NCI-H2227 treated with DMSO at 0.1 percent for 48 hours (cell line): Measurements from ENCODE around the gene OVOL2.
"Not testable (repeated sequence)": the region's sequence is repeated elsewhere in the genome, so short reads cannot be mapped to it uniquely, and the experiment has no call there.

Experiments
- DNase-seq: peaks from one replicate; lab custom pipeline; 2025; lab: John Stamatoyannopoulos, UW

The OVOL2 gene

DNA sequence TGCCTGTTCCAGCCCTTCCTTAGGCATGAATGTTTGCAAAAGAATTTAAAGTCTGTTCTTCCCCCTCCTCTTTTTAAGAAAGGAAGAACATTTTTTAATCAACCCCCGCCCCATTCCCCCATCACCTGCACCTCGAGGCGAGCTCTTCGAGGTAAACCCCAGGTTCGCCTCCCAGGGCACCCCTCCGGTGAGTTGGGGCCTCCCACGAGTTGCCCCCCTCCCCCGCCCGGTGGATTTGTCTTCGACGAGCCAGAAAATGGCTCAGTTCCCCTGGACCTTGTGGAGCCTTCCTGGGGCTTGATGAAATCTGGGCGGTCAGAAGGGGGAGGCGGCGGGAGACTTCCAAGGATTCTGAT, 256 bp upstream of the OVOL2 start:
- DNase-seq = no peak

DNA sequence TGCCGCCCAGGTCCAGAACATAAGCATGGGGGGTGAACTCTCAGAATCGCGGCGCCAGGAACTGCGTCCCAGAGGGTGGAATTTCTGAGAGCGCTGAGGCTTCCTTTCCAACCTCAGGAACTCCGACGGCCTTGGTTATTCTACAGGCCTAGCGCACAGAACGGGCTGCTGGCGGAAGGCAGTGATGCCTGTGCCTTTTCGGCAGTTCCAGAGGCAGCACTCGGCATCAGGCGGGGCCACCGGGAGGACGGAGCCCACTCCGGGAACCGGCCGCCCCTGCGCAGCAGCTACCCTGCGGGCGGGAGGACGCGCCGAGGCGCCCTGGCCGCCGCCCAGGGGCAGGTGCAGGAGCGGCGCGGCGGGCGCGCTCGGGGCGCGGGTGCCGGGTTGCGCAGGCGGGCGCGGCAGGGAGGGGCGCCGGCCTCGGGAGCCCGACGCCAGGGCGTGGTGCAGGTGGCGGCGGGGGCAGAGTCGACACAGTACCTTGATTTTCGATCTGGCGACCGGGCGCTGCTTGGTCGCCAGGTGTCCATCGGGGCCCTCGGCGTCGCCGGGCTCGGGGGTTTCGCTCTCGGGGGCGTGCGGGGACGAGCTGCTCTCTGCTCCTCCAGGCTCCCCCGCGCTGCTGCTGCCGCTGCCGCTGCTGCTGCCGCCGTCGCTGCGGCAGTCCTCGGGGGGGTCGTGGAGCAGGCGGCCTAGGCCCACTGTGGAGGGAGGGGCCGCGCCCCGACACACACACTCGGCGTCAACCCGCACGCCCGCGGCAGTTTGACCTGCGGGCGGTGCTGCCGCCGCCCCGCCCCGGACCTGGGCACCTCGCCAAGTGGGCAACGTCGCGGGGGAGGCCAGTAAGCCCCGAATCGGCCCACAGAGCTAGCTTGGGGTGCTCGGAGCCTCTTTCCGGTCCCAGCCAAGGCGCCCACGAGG, 1.3 kb downstream of the OVOL2 start:
- DNase-seq = no peak

DNA sequence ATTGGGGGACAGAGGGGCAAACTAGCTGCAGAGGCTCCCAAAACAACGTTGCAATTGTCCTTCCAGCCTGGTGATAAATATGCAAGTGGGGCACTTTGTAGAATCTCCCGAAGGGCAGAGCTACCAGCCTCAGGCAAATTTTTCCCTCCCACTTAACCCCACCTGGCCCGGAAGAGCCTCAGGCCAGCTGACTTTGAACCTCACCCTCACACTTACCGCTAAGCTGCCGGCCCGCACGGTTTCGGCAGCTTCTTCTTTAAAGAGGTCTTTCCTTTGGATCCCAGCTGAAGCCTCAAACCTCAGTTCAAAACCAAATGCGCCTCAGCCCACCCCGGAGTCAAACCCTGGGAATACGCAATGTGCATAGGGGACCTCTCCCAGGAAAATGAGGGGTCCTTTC, 2.5 kb downstream of the OVOL2 start:
- DNase-seq = no peak

DNA sequence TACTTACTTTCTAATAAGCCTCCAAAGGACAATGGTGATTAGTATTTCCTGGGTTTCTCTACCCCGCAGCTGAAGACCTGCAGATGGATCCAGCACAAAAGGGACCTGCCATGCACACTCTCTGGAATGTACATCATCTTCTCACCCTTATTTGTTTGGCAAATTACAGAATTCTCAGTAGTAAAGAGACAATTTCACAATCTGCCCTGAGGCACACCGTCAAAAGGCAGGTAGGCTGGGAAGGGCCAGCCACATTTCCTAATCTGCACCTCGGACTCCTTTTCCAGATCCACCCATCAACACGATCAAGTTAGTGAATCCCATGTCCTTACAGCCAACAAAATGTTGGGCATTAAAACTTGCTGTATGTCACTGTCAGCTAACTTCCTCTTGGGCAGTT, 4.9 kb downstream of the OVOL2 start:
- no peak for DNase-seq

DNA sequence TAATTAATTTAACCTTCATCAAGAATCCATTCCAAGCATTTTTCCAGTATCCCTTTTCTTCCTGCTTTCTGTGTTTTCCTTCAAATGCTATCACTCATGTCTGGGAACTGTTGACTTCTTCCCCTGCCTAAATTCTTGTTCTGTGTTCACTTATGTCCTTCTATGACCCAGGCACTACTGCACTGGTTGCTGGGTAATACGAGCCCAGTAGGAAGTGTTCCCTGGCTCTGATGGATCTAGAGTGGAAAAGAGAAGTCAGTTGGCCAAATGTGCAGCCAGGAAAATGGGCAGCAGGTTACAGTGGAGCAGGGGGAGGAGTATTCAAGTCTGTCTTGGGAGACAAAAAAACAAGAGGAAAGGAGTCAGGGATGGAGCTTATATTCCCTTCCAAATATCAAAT, 7.1 kb downstream of the OVOL2 start:
- no peak for DNase-seq

DNA sequence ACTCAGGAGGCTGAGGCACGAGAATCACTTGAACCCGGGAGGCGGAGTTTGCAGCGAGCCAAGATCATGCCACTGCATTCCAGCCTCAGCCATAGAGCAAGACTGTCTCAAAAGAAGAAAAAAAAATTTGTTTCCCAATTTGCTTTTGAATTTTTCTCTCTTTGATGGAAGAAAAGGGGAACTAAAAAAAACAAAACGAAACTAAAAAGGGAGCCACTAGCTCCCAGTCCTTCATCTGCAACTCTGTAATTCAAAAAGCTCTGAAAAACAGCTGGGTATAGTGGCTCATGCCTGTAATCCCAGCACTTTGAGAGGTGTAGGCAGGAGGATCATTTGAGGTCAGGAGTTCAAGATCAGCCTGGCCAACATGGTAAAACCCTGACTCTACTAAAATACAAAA, 9.5 kb downstream of the OVOL2 start:
- no peak for DNase-seq

DNA sequence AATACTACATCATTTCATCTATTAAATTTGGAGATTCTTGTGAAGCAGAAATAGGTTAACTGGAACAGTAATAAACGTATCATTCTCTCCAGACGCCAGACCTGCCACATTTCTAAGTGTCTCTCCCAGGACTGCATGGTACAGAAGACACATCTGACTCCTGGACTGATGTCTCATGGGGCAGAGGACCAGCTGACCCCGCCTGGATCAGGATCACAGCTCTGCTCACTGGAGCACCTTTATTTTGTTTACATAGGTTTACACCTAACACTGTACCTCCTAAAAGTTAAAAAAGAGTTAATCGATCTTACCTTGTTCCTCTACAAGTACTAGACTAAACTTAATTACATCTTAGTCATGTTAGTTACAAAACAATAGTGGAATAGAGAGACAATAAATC, 11.2 kb downstream of the OVOL2 start:
- DNase-seq = no peak

DNA sequence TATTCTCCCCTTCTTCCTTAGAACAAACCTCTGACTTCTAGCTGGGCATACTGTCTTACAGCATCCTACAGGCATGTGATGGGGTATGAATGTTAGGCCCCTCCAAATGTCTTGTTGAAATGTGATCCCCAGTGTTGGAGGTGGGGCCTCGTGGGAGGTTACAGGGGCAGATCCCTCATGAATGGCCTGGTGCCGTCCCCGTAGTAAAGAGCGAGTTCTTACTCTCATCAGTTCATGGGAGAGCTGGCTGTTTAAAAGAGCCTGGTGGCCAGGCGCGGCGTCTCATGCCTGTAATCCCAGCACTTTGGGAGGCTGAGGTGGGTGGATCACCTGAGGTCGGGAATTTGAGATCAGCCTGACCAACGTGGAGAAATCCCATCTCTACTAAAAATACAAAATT, 15.5 kb downstream of the OVOL2 start:
- DNase-seq = no peak

DNA sequence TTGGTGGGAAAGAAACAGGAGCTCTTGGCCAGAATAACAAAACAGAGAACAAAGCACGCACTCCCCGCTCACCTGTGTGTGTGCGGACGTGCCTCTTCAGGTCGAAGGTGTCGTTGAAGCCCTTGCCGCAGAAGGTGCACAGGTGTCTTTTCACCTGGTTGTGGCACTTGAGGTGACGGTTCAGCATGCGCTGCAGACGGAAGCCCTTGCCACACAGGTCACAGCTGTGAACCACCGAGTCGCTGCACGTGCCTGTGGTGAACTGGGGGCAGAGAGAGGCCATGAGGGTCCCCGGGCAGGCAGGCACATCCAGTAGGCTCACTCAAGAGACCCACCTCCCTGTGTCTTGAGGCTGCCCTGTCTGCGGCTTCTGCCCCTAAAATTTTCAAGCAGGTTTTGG, 16.3 kb downstream of the OVOL2 start:
- DNase-seq = no peak

DNA sequence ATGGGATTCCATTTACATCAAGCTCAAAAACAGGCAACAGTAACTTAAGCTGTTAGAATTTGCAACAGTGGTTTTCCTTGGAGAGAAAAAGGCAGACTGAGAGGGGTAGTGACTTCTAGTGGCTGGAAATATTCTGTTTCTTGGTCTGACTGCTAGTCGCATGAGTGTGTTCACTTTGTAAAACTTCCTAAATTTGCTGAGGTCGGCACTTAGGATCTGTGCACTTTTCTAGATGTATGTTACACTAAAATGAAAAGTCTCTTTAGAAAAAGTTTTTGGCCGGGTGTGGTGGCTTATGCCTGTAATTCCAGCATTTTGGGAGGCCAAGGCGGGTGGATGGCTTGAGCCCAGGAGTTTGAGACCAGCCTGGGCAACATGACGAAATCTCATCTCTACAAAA, 18.7 kb downstream of the OVOL2 start:
- no peak for DNase-seq

DNA sequence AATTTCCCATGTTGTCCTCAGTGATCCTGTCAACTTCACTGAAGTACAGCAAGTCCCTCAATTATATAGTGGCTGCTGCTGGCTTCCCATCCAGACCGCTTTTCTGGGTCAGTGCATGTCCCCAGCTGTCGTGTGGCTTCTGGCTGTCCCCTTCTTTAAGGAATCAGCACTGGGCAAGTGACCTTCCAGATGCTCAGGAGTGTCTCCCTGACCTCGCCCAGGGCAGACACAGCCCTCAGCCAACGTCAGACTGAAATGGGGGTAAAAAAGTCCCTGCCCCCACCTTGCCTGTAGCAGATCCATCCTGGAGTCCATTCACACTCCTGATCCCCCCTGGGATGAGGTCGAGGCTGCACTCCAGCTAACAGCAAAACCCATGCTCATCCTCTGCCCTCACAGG, 23.7 kb downstream of the OVOL2 start:
- no peak for DNase-seq

DNA sequence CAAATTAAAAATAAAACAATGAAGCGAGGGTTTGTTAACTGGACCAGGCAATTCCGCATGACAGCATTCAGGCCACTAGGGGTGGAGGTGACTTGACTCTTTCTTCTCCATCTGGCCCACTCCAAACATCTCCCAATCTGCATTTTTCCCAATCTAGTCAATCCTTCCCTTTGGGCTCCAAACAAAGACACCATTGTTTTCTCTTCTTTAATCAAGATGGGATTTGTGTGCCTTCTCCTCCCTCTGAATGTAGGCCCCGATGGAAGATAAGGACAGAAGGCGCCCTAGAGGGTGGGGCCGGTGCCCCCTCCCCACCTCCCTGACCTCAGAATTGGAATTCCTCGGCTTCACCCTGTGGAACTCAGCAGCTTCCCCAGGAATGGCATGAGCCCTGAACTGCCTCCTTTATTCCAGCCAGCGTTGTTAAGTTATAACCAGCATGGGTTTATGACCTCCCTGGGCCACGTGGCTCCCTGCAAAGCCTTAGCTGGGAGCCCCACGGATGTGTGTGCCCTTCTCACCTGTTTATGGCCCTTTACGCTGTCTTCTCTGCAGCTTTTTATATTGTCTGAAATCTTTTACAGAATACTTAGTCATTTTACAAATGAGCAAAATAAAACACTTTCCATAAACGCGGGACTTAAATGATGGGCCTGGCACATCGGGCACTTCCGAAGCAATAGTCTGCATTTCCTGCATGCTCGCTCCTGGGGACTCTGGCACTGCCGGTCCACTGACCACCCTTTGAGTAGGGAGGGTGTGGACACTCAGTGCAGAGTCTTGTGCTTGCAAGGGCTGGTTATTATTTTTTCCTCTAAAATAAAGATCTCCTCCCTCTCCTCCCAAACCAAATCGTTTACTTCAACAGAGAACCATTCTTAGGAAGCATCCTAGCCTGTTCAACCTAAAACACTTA, 24.5 kb downstream of the OVOL2 start:
- no peak for DNase-seq

DNA sequence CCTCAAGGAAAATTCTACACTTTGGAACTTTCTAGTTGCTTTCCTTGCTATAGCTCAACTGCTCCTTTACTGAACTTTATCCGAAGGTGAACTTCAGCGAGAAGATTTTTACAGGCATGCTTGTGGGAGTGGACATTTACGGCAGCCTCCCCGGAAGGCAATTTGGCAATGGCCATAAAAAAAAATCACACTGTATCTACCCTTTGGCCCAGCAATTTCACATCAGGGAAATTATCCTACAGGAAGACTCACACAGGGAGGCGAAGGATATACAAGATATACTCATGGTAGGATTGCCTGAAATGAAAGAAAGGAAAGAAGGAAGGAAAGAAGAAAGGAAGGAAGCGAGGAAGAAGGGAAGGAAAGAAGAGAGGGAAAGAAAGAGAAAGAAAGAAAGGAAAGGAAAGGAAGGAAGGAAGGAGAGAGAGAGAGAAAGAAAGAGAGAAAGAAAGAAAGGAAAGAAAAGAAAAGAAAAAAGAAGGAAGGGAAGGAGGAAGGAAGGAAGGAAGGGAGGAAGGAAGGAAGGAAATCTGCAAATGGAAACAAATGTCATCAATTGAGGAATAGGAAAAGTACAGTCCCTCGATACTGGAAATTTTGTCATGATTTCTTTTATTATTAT, 25.7 kb downstream of the OVOL2 start:
- DNase-seq = no peak

DNA sequence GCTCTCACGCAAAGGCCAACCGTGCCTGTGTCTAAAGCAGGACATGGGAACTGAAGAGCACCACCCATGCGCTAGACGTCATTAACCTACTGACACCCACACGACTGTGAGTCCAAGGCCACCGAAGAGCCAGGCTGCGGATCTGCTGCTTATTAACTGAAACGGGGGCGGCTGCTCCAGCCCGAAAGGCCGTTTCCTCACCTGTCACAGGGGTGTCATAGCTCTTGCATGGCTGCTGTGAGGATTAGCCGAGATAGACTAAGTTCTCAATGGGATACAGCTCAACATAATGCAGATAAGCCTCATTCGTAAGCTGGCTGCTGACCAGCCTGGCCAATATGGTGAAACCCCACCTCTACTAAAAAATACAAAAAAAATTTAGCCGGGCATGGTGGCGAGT, 26.7 kb downstream of the OVOL2 start:
- no peak for DNase-seq

DNA sequence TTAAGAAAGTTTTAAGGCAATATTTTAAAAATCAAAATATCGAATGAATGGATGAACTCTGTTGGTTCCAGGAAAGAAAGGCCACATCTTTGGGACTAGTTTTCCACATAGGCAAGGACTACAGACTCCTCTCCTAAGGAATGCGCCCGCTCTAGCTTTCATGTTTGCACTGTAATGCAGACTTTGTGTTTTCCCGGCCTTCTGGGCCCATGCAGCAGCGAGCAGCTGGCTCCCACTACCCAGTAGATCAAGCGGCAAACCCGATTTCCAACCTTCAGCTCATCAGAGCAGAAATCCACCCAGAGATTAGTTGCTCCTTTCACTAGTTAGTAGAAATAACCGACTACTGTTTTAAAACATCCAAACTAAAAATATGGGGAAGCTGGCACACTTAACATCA, 27.7 kb downstream of the OVOL2 start:
- no peak for DNase-seq

DNA sequence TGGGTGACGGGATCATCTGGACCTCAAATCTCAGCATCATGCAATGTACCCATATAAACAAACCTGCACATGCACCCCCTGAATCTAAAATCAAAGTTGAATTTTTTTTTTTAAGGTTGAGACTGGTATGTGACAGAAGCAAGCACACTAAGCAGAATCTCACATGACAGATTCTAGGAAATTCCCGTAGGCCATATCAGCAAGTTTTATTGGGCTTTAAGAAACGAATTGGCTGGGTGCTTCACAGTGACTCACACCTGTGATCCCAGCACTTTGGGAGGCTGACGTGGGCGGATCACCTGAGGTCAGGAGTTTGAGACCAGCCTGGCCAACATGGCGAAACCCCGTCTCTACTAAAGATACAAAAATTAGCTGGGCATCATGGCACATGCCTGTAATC, 30.7 kb downstream of the OVOL2 start:
- DNase-seq = not testable (repeated sequence)

DNA sequence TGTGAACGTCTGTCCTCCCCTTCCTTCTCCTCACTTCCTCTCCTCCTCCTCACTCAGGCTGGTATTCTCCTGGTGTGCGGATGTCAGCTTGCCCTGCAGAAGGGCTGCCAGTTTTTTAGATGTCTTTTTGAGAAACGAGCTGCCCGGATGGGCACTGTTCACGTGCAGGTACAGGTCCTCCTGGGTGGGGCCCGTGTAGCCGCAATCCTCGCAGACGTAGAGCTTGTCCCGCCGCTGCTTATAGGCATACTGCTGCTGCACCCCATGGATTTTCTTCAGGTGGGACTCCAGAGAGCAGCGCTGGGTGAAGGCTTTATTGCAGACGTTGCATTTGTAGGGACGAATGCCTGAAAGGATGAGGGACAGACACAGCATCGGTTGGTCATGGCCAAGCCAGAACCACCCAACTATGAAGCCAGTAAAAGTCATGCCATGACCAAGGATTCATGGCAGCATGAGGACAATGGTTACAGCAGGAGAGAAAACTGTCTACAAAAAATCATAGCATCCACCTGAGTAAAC, 33.0 kb downstream of the OVOL2 start:
- DNase-seq = no peak

DNA sequence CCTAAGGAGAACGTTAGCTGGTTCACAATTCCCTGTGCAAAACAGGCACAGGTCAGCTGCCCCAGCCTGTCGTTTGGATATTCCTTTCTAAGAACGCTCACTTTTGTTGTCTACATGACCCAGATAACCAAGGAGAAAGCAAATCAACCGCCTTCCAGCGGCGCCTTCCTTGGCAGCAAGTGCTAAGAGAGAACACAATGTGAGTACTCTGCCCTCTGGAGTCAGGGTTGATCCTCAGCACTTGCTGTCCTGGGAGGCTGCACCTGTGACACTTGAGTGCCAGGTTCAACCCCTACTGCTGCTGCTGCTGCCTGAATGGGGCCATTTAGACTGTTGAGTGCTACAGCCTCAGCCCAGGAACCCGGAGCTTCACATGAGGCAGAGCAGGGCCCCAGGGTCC, 36.8 kb downstream of the OVOL2 start:
- no peak for DNase-seq

DNA sequence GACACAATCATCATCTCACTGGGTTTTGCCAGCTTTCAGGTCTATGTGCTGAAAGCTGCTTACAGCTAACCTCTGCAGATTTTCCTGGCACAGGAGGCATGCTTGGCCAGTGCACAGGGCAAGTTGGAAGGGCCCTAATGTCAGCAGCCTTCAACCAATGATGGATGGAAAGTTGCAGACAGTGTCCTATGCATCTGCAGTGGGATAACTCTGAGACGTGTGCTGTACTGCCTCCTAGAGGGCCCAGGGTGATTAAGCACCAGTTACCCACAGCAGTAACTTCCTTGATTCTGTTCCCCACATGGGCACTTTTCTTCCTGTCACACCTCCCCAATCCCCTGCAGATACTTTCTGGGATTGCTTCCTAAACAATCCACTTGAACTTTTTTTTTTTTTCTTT, 38.6 kb downstream of the OVOL2 start:
- DNase-seq = no peak

DNA sequence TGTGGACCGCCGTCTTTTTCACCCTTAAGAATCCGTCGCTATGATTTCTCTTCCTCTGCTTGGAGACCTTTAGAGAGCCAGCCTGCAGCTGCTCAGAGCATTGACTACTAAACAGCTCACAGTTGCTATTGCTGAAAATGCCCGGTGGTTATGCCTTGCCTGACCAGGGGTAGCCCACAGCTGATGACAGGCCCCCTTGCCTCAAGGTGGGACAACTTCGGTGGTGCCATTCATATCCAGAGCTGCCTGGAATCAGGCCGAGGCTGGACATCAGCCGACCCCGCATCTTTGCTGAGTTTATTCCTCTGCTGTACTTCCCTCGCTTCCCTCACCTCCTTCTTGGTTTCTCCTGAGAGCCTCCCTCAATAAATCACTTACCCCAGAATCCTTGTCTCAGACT, 39.6 kb downstream of the OVOL2 start:
- DNase-seq = no peak

DNA sequence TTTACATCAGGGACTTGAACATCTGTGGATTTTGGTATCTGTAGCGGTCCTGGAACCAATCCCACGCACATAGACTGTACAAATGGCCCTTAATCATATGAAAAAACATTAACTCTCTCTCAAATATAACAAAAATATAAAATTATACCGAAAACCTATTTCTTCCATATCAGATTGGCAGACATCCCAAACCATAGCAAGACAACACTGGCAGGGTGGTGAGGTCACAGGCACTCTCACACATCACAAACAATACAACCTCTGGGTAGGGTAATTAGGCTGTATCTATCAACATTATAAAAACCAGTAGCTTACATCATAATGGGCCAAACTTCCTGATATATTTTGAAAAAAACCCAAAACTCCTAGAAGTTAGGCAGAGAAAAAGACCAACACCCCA, 40.9 kb downstream of the OVOL2 start:
- DNase-seq = no peak

DNA sequence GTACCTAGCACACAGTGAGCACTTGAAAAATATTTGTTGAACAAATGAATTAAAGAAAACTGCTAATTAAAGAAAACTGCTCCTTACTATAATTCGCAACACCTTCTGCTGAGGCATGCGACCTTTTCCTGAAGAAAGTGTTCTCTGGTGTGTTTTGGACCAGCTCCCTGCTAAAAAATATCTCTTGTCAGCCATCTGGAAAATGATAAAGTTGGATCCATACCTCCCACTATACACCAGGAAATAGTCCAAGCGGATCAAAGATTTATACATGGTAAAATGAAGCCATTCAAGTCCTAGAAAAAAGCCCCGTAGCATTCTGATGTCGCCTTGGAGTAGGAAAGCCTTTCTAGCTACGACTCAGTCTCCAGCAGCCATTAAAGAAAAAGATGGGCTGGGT, 43.3 kb downstream of the OVOL2 start:
- DNase-seq = no peak

DNA sequence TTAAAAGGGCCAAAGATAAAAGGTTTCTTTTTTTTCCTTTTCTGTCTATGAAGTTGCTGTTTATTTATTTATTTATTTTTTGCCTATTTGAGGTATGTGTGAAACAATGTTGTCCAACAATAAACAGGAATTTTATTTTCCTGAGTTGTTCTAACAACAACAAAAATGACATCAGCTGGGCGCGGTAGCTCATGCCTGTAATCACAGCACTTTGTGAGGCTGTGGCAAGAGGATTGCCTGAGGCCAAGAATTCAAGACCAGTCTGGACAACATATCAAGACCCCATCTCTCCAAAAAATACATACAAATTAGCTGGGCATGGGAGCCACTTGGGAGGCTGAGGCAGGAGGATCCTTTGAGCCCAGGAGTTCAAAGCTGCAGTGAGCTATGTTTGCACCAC, 44.8 kb downstream of the OVOL2 start:
- DNase-seq = no peak
